ENCODE data around the gene DIS3L2.
"Not testable (repeated sequence)": the region's sequence is repeated elsewhere in the genome, so short reads cannot be mapped to it uniquely, and the experiment has no call there.

Gene DIS3L2

DNA sequence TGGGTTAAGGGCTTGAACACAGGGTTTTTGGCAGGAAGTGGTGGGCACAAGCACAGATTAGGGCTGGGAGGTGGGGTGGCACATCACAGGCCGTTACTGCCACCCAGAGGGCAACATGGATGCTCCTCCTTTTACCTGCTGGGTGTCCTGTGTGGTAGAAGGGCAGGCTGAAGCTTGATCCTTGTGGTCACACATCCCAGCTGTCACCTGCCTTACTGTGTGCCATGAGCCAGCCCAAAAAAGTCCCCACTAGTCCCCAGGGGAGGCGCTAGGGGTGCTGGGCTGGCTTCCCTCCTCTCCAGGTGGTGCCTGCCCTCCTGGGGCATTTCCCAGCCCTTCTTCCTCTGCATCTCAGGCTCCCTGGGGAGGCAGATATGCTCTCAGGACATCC is 366.5 kb downstream of the DIS3L2 start:
- DNase-seq: no peak

DNA sequence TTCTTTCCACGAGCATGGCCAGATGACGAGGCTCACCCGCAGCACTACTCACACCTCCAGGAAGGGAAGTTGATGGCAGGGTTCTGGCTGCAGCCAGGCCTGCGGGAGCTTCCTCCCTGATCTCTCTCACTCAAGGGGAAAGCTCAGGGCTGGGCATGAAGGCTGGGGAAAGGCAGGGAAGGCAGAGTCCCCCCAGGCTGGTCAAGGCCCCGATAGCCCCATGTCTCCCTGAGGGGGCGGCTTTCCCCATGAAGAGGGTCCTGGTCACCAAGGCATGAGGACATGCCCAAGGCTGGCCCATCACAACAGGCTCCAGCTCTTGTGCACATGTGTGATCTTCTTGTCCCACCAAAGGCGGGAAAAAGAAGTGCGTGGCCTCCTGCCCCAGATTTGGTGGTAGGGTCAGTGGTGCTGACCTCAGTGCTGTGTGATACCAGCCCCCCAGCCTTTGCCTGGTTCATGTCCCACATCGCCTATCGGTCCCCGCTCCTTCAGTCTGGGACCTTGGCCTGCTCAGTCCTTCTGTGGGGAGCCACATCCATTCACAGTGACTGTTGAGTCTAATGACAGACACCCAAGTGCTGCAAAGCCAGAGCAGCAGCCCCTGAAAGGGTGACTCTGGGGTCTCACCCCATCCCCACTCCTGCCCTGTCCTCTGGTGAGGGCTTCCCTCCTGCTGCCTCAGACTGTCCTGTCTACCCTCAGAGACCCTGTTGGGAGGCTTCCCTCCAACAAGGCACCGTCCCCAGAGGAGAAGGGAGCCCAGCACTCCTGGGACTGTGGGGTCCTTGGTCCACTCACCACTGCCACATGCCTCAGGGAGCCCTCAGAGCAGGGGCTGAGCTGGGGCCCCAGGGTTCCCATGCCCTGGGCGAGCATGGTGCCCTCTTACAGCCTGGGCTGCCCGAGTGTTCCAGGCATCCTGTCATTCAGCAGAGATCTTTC is 367.3 kb downstream of the DIS3L2 start:
- no peak for DNase-seq

DNA sequence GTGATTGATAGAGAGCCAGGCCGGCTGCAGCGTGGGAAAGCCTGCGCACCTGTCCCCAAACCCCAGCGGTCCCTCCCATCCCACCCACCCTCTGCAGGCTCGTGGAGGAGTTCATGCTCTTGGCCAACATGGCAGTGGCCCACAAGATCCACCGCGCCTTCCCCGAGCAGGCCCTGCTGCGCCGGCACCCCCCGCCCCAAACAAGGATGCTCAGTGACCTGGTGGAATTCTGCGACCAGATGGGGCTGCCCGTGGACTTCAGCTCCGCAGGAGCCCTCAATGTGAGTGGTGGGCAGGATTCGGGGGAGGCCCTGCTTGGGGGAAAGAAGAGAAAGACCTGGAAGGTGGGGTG is 368.2 kb downstream of the DIS3L2 start:
- DNase-seq: no peak

DNA sequence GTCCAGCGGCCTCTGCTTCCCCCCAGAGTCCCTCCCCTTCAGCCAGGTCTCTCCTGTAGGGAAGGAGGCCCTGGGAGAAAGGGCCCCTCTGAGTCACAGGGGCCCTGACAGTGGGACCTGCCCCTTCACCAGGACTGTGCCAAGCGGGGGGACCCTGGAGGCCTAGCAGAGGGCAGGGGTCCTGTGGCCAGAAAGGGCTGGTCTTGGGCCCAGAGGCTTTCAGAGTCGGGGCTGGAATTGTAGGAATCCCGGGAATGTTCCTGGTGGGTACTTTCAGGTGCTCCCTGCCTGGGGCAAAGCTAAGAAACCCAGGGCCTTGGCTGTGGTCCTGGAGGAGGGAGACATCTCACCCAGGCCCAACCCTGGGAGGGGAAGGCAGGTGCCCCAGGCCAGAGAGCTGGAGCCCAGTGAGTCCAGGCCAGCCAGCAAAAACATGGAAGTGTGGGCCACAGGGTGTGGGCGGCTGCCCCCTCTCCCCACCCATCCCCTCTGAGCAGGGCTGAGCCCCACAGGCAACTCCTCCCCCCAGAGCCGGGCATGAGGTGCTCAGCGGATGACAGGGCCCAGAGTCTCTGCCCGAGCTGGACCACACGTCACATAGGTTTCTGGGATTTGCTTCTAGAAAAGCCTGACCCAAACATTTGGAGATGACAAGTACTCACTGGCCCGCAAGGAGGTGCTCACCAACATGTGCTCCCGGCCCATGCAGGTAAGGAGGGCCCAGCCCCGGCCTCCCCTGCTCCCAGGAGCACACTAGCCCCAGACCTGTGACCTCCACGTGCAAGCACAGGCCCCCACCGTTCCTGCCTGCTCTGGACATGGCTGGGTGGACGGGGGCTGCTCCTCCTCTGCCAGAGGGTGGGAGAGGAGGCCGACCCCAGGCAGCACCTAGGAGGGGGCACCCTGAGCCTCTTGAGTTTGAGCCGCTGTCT is 368.8 kb downstream of the DIS3L2 start:
- DNase-seq: no peak

DNA sequence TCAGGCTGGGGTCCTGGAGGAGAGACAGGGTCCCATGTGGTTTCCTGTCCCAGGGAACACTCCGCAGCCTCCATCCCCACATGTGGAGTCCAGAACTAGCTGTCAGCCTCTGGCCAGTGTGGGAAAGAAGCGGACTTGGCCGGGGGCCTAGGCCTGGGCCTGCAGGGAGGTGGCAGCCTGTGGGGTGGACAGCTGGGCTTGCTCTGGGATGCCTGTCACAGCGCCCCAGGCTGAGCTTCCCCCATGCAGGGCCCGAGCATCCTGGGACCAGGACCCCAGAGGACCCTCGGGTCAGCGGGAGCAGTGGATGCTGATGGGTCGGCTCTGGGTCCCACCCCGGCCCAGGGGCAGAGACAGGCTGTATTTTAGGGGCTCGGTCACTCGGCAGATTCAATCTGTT is 369.5 kb downstream of the DIS3L2 start:
- not testable (repeated sequence) for DNase-seq

DNA sequence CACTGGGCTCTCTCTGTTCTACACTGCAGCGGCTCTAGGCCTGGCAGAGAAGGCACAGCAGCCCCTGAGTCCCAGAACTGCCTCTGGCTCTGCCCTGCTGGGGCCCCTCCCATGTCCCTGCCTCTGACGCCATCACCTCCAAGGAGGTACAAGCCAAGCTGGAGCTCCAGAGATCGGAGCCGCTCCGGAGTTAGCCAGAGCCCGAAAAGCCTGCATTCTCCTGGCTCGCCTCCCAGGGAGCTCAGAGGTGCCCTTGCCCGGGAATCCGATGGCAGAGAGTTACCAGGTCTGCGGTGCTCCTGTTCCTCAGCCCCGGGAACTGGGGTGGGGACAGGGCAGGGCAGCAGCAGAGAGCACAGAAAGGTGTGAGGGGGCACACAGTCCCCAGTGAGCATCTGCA is 370.1 kb downstream of the DIS3L2 start:
- DNase-seq: not testable (repeated sequence)

DNA sequence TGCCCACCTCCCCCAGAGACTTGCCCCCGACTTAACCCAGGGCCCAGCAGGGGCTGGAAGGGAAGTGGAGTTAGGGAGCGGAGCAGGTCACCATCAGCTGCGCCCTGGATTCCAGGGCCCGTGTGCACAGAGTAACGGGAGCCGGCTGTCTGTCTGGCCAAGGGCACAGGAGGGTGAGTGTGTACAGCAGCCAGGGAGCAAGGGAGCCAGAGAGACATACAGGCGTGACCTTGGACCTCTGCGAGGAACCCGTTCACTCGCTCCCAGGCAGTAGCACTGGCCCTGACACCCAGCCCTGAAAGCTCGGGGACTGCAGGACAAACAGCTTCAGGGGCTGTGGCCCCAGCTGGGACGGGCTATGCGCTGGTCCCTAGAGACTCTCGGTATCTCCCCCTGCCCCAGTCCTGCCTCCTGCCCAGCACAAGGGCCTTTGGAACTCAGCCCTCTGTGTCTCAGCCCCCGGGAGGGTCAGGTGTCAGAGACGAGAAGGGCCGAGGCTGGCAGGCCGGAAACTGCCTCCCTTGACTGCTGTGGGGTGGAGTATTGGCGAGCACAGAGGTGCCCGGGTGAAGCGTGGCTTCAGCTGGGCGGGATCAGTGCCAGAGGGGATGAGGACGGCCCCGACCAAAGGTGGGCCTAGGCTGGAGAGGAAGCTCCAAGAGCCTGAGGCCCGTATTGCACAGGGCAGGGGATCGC is 370.9 kb downstream of the DIS3L2 start:
- not testable (repeated sequence) for DNase-seq

DNA sequence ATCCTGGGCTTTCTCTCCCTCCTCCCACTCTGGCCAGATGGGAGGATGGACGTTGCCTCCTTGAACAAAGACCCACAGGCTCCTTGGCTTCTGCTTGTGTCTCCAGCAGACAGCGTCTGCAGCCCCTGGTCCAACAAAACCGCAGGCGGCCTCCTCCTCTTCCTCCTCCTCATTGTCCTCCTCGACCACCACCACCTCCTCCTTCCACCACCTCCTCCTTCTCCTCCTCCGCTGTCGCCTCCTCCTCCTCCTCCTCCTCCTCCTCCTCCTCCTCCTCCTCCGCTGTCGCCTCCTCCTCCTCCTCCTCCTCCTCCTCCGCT is 371.4 kb downstream of the DIS3L2 start:
- no peak for DNase-seq

DNA sequence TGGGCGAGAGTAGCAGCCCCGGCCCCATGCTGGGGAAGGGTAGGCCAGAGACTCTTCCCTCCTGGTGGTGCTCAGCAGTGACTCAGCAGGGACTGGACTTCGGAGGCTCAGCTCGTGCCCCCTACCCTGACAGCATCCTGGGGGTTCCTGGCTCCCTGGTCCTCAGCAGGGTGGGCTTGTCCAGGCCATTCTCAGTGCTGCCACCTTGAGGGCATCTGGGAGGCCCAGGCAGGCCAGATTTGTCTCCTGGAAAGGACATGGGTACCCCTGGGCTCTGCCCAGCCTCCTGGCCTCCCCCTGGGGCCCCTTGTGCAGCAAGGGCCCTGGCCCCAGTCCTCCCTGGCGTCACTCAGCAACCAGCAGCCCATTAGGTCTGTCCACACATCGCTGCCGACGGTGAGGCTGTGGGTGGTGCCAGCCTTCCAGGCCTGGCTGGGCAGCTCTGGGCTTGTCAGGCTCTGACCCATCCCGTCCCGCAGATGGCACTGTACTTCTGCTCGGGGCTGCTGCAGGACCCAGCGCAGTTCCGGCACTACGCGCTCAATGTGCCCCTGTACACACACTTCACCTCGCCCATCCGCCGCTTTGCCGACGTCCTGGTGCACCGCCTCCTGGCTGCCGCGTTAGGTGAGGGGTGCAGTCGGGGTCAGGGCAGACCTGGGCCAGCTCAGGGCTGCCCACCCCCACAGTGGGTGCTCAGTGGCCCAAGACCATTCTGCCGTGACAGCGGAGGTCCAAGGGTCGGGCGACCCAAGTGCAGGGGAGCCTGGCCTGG is 372.0 kb downstream of the DIS3L2 start:
- DNase-seq: no peak

DNA sequence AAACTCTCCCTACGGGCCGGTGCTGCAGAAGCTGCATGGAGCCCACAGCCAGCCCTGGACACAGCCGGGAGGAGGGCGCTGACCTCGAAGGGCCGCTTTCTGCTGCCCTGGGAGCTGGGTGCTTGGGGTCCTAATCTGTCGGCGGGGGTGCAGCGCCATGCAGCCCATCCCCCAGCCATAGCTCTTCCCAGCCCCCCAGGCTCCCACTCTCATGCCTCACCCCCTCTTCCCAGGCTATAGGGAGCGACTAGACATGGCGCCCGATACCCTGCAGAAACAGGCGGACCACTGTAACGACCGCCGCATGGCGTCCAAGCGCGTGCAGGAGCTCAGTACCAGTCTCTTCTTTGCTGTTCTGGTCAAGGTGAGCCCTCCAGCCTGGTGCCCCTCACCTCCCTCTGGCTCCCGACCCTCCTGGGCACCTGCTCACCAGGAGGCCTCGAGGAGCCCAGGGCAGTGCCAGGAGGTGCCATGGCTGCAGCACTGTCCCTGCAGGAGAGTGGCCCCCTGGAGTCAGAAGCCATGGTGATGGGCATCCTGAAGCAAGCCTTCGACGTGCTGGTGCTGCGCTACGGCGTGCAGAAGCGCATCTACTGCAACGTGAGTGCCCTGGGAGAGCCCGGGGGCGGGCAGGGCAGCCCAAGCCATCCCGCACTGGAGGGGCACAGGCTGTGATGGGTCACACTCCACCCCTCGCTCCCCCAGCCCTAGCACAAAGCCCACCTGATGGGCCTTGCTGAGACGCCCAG is 372.8 kb downstream of the DIS3L2 start:
- DNase-seq: not testable (repeated sequence)

DNA sequence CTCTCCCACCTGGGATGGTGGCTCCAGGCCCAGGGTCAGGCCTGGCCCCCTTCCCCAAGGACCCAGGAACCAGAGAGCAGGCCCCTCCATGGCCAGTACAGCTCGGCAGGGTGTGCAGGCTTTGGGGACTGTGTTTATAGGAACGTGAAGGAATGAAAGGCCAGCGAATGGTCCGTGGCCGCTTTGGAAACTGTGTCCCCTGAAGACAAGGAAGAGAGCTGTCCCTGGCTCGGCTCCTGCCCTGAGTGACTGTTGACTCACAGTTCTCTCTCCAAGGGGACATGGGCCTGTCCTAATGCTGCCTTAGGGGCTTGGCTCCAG is 373.3 kb downstream of the DIS3L2 start:
- not testable (repeated sequence) for DNase-seq

DNA sequence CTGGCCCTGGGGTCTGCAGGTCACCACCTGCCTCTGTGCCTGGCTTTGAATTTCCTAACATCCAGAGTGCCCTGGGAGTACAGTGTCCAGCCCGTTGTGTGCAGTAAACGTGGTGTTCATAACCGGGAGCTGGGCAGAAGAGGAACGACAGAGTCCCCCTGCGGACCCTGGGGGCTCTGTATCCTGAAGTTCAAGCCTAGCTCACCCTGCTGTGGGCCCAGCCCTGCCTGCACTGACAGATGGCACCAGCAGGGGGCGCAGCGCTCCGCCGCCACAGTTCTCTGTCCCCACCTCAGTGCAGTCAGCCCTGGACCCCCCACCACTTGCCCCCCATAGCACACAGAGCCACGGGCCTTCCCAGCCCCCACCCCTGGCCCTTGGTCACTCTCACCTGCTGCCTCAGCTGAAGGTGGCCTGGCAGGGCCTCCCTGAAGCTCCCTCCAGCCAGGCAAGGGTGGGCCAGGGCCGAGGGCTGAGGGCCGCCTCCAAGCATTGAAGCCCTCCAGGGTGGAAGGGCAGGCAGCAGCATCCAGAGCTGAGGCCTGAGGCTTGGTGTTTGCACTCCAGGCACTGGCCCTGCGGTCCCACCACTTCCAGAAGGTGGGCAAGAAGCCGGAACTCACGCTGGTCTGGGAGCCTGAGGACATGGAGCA is 373.8 kb downstream of the DIS3L2 start:
- not testable (repeated sequence) for DNase-seq

DNA sequence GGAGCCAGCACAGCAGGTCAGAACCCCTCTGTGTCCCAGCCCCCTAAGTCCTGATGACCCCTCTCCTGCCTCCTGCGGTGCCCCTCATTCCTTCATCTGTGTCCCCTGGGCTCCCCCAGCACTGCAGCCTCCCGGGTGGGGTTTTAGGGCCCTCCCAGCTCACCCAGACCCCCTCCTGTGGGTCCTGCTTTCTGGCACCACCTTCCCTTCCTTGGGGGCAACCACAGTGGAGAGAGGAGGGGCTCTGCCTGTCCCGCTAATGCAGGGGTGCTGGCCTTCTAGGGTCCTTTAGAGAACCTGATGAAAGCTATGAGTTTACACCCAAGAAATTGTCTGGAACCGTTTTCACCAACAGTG is 374.3 kb downstream of the DIS3L2 start:
- no peak for DNase-seq

DNA sequence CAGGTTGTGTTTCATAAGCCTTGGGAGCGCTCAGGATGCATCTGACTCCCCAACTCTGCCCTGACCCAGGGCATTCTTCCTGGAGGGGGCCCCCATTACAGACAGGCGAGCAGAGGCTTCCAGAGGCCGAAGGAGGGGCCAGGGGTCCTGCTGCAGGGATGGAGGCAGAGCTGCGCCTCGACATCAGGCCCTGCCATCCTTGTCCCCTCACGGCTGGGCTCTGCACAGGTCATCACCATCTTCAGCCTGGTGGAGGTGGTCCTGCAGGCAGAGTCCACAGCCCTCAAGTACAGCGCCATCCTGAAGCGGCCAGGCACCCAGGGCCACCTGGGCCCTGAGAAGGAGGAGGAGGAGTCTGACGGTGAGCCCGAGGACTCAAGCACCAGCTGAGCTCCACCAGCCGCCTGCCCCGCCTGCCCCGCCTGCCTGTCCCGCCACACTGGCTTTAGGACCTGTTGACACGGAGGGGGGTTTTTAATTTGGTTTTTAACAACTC is 374.8 kb downstream of the DIS3L2 start:
- DNase-seq: no peak

DNA sequence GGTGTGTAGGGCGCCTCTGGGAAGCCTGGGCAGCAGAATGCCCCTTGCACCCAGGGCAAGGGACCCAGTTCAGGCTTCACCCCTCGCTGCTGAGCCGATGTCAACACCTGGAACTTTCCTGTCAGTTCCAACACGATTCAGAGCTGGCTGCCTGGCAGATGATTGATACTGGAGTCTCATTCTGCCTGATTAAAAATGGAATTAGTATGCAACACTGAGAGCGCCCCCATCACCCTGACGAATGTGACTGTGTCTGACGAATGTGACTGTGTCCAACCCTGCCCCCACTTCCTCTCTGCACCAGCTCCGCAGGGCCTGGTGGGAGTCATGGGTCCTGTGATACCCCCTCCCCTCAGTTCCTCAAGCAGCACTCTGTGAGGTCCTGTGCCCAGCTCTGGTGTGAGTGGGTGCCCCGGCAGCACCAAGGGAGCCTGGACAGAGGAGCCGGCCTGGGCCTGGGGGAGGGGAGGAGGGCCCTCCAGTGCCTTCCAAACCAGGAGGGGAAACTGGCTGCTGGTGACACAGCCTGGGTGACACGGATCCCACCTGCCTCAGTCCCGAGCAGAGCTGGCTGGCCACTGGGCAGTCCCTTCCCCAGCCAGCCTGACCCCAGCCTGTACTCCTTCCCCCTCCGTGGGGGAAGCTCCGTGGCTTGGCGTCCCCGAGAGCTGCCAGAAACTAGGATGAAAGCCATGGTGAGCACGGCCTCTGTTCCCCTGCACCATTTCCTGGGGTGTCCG is 375.6 kb downstream of the DIS3L2 start:
- no peak for DNase-seq

DNA sequence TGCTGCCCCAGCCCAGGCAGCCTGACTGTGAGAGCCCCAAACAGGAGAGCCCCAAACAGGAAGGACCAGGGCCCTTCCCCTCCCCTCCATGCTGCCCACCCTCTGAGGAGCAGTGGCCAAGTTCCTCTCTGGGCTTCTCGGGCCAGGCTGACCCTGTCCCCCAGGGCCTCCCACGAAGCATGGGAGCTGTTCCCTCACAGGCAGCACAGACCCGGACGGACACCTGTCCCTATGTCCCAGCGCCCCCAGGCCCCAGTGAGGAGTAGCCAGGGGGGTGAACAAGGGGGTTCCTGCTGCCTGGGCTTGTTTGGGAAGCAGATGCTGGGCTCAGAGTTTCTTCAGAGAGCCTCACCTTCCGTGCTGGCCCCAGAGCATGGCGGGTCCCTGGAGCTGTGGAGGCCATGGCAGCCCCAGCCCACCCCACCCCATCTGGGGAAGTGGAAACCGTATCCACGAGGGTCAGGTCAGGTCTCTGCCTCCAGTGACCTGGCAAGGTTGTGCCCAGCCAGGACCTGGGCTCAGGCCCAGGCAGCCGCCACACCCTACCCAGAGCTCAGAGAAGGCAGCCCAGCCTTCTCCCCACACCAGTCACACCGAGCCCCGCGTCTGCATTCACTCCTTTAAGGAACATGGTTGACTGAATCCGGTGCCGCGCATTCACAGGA is 376.7 kb downstream of the DIS3L2 start:
- DNase-seq: not testable (repeated sequence)

DNA sequence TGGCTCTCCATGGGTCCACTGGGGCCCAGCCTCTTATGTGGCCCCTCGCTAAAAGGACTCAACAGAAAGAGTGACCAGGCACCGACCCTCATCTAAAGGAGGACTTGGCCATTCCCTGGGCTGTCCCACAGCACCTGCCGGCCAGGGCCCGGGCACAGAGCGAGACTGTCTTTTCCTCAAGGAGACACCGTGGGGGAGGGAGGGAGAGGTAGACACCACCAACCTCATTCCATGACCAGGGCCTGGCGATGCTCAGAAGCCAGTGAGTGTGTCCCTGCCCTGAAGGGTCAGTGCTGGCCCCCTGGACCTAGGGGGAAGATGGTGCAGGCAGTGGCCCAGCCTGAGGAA is 377.2 kb downstream of the DIS3L2 start:
- no peak for DNase-seq

DNA sequence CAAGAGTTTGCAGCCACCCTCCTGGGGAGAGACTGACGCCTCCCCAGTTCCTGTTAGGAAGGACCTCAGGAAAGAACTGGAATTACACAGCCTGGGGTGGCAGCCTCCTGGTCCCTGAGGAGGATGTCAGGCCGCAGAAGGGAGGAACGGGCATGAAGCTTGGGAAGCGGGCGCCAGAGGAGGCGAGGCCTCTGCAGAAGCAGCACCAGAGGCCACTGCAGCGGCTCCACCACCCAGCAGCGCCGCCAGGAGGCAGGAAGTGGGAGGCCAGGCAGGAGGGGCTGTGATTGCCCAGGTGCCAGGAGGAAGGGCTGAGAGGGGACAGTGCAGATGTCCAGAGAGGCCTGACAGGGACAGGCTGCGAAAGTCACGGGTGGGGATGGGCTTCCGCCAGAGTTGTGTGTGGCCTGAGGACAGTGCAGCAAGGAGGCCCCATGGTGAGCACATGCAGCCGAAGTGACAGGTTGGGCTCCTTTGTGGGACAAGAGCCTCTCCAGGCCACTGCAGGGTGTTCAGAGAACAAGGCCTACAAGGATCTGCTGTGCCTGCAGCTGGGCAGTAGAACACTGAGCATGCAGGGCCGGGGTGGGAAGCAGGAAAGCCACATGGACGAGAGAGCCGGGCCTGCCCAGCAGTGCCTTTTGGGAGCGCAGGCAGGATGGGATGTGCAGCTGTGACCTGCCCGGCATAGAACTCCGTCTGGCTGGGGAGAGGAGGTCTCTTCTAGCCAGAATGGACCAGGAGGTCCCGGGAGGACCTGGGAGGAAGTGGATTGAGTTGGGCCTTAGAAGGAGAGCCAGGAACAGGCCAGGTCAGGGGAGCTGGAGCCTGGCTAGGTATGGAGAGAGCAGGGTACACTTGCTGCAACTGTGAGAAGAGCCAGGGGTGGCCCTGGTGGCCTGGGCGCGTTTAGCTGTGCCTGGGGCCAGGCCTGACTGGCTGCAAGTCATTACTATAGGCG is 377.9 kb downstream of the DIS3L2 start:
- DNase-seq: no peak
